OCI-LY7 (cell line): ENCODE data around the gene CD247. TPM values are rescaled to one million over a fixed set of nuclear protein-coding genes. Genes with fewer than 3 reads are reported as not detected.
A peak's percentile ranks its signal among the peaks of the same experiment; 100 is the strongest.

Source experiments
- BruUV-seq: library from RNA; stranded (reverse); fragments of 400-500 nt; replicated peaks from 2 replicates; lab custom pipeline; 2021; lab: Mats Ljungman, UMichigan
- CTCF ChIA-PET: fragments of 300-600 bp; sonication (Branson Sonifier 250); formaldehyde crosslinking; loops from one replicate; lab custom pipeline; 2022; ENCODE audit warnings: antibody characterized with exemption; ENCODE audit not compliant: unreplicated experiment; lab: Charles Lee
- POLR2A ChIA-PET: fragments of 300-600 bp; sonication (Branson Sonifier 250); formaldehyde crosslinking; loops from one replicate; lab custom pipeline; 2022; ENCODE audit warnings: antibody characterized with exemption; lab: Charles Lee
- DNase-seq: peaks from one replicate; pipeline ENCODE4 v3.0.0-alpha.2; 2015; ENCODE audit warnings: low spot score
- H2AFZ ChIP-seq: fragments of 200-600 bp; sonication (generic), shearing (Covaris generic); 2 replicates; pipeline ENCODE4 v1.6.1; 2014; ENCODE audit warnings: mild to moderate bottlenecking, antibody characterized with exemption, low read length, moderate library complexity
- H3K27ac ChIP-seq: fragments of 200-600 bp; sonication (generic); 2 replicates; pipeline ENCODE4 v1.5.1; 2014; ENCODE audit warnings: mixed run types, low read depth, mild to moderate bottlenecking, moderate library complexity, low read length, inconsistent platforms; ENCODE audit not compliant: poor library complexity, severe bottlenecking
- H3K36me3 ChIP-seq: fragments of 200-600 bp; sonication (generic); 2 replicates; pipeline ENCODE4 v1.6.1; 2014; ENCODE audit warnings: mild to moderate bottlenecking, antibody characterized with exemption, low read length, moderate library complexity, mixed read lengths; ENCODE audit not compliant: insufficient read depth
- H3K4me1 ChIP-seq: fragments of 200-600 bp; sonication (generic); 2 replicates; pipeline ENCODE4 v1.5.1; 2014; ENCODE audit warnings: mild to moderate bottlenecking, low read length; ENCODE audit not compliant: insufficient read depth, poor library complexity, severe bottlenecking
- H3K4me2 ChIP-seq: fragments of 200-600 bp; sonication (generic); 2 replicates; pipeline ENCODE4 v1.6.1; 2014; ENCODE audit warnings: mild to moderate bottlenecking, low read length
- H3K4me3 ChIP-seq: fragments of 200-600 bp; sonication (generic); 2 replicates; pipeline ENCODE4 v1.5.1; 2014; ENCODE audit warnings: mild to moderate bottlenecking, low read depth, low read length; ENCODE audit not compliant: poor library complexity, severe bottlenecking
- H3K79me2 ChIP-seq: fragments of 200-600 bp; sonication (generic); 2 replicates; pipeline ENCODE4 v1.6.1; 2016; ENCODE audit warnings: low read depth, mild to moderate bottlenecking, low read length, moderate library complexity, mixed read lengths; ENCODE audit not compliant: insufficient read depth
- H3K9me2 ChIP-seq: fragments of 200-600 bp; sonication (generic); 2 replicates; pipeline ENCODE4 v1.6.1; 2016; ENCODE audit warnings: mild to moderate bottlenecking, low read length, mixed read lengths; ENCODE audit not compliant: insufficient read depth
- H3K9me3 ChIP-seq: fragments of 200-600 bp; sonication (generic); 2 replicates; pipeline ENCODE4 v1.6.1; 2014; ENCODE audit warnings: mild to moderate bottlenecking, mixed run types, low read length, mixed read lengths
- H4K20me1 ChIP-seq: fragments of 200-600 bp; sonication (generic); 2 replicates; pipeline ENCODE4 v1.6.1; 2014; ENCODE audit warnings: mild to moderate bottlenecking, antibody characterized with exemption, low read length, moderate library complexity, mixed read lengths; ENCODE audit not compliant: insufficient read depth
- EZH2phosphoT487 ChIP-seq: fragments of 200-600 bp; sonication (generic); IDR thresholded peaks from 2 replicates; pipeline ENCODE4 v1.6.1; 2018; ENCODE audit warnings: low read depth, borderline replicate concordance, mild to moderate bottlenecking, mixed run types, antibody characterized with exemption, low read length, moderate library complexity, mixed read lengths
- intact Hi-C: fragments of 100-400 bp; cut with micrococcal nuclease; formaldehyde crosslinking; loops from one replicate; pipeline ENCODE4 v1.10.0; 2022; ENCODE audit not compliant: unreplicated experiment
- total RNA-seq, 2 experiments: library from RNA; depleted of rRNA in 1 of 2; stranded (reverse); fragments of >200 nt in 1 of 2; shearing (Covaris generic) in 1 of 2; gene quantifications; 2 replicates each; pipeline ENCODE4 v1.2.3, GENCODE V29; 2014 to 2022
- TF ChIP-seq, protein P1 (sequence below): fragments of 200-600 bp; sonication (generic); conservative IDR thresholded peaks from 2 replicates; pipeline ENCODE4 v1.5.1; 2014; ENCODE audit warnings: mild to moderate bottlenecking, antibody characterized with exemption, low read length, moderate library complexity, mixed read lengths

The CD247 gene
- total RNA-seq, 2 experiments from 2014 or later, result 1.6 to 2.2 TPM

DNA sequence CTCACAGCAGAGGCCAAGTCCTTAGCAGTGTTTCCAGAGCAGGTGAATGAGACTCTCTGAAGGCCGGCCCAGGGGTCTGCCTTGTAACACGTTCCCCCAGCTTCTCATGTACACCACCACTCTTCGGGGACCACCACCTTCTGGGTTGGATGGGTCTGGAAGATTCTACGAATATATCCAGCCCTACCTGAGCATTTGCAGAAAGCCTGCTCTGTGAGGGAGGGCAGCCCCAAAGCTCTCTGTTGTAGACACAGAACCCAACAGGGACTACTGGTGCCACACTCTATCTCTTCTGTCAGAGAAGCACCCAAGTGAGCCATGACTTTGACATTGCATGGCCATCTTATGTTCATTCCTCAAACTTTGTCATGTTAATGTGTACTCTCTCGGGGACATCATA lies 61.8 kb downstream of the CD247 start:
- H2AFZ ChIP-seq, result no peak overlapping the region
- H3K79me2 ChIP-seq, result no peaks in the 10 kb centered on the region
- BruUV-seq, result no TSS peak

DNA sequence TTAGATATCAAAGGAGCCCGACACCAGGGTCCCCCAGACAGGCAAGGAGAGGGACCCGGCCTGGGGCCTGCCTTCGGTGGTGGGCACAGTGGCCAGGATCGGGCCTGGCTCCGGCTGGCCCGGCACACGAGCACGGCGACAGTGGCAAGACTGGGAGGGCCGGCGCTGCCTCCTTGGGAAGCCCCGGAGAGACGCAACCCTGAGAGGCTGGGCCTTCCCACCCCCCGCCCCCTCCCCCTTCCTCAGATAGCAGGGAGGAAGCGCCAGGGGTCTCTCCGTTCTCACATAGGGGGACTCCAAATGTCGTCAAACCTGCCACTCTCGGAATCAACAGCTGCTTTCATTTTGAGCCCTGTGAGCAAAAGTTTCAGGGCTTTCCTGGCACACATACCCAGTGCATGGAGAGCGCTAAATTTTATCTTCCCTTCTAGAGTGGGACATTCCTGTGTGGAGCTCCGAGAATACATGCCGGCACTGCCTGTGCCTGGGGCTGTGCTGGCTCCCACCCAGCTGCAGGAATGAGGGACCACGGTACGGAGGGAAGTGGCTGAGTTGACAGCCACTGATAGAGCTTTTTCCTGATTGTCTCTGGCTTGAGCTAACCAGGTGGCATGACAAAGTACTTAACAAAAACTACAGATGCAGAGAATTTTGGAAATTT lies 62.4 kb downstream of the CD247 start:
- BruUV-seq, result no TSS peak
- Histone ChIP-seq H3K4me2 (peak overlapping the region; percentile 100), H3K9me3 (no peaks in the 10 kb centered on the region), H2AFZ (peak overlapping the region; percentile 91), H3K9me2 (no peaks in the 10 kb centered on the region), H3K4me1 (peaks cover 32% of the 10 kb centered on the region), H3K27ac (no peak overlapping the region), H4K20me1 (no peaks in the 10 kb centered on the region), H3K36me3 (no peaks in the 10 kb centered on the region), H3K4me3 (peak overlapping the region; percentile 70), H3K79me2 (no peaks in the 10 kb centered on the region)
- no peak for DNase-seq
- no peak for TF ChIP-seq EZH2phosphoT487
- TF ChIP-seq, protein P1, sequence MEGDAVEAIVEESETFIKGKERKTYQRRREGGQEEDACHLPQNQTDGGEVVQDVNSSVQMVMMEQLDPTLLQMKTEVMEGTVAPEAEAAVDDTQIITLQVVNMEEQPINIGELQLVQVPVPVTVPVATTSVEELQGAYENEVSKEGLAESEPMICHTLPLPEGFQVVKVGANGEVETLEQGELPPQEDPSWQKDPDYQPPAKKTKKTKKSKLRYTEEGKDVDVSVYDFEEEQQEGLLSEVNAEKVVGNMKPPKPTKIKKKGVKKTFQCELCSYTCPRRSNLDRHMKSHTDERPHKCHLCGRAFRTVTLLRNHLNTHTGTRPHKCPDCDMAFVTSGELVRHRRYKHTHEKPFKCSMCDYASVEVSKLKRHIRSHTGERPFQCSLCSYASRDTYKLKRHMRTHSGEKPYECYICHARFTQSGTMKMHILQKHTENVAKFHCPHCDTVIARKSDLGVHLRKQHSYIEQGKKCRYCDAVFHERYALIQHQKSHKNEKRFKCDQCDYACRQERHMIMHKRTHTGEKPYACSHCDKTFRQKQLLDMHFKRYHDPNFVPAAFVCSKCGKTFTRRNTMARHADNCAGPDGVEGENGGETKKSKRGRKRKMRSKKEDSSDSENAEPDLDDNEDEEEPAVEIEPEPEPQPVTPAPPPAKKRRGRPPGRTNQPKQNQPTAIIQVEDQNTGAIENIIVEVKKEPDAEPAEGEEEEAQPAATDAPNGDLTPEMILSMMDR, result no peak
- intact Hi-C loops, result loop anchor here (5.0 kb wide), 1 partner anchor 346 kb away; no protein-coding TSS in a partner anchor
- ChIA-PET POLR2A (interaction anchor here (0.6 to 1.9 kb wide), 5 partner anchors 9 to 187 kb away, joined by 3 to 12 read pairs (median 3); no protein-coding TSS in a partner anchor), CTCF (interaction anchor here (1.7 kb wide), 1 partner anchor 9 kb away, joined by 4 read pairs; no protein-coding TSS in a partner anchor)

More for the DNA sequence above, 61.8 kb downstream of the CD247 start:
- no peaks in the 10 kb centered on the region for H3K9me3 ChIP-seq
- intact Hi-C loops, result loop anchor here (5.0 kb wide), 1 partner anchor 346 kb away; no protein-coding TSS in a partner anchor
- TF ChIP-seq EZH2phosphoT487, result no peak
- TF ChIP-seq, protein P1, result no peak
- peak overlapping the region; percentile 100 for H3K4me2 ChIP-seq
- ChIA-PET POLR2A (interaction anchor here (0.8 to 1.9 kb wide), 5 partner anchors 9 to 187 kb away, joined by 3 to 12 read pairs (median 3); no protein-coding TSS in a partner anchor), CTCF (interaction anchor here (1.7 kb wide), 1 partner anchor 9 kb away, joined by 4 read pairs; no protein-coding TSS in a partner anchor)
- no peaks in the 10 kb centered on the region for H3K36me3 ChIP-seq
- DNase-seq, result no peak
- no peak overlapping the region for H3K4me3 ChIP-seq
- no peak overlapping the region for H3K27ac ChIP-seq
- H3K4me1 ChIP-seq, result peaks cover 26% of the 10 kb centered on the region
- H4K20me1 ChIP-seq, result no peaks in the 10 kb centered on the region
- no peaks in the 10 kb centered on the region for H3K9me2 ChIP-seq
